HCT116 (cell line): ENCODE results near the gene AHRR. TPM values are rescaled to one million over a fixed set of nuclear protein-coding genes. Genes with fewer than 3 reads are reported as not detected.

Experiments
- ATAC-seq: fragments of 200-7000 bp; cut with Tn5 transposase; 2 replicates; pipeline ENCODE4 v1.9.1; 2020; ENCODE audit warnings: mild to moderate bottlenecking, moderate library complexity
- BruUV-seq: library from RNA; stranded (reverse); fragments of 400-500 nt; replicated peaks from 2 replicates; lab custom pipeline; 2021; lab: Mats Ljungman, UMichigan
- CTCF ChIA-PET: fragments of 300-600 bp; sonication (Branson Sonifier 250); formaldehyde crosslinking; loops from one replicate; lab custom pipeline; 2021; ENCODE audit warnings: antibody characterized with exemption; lab: Charles Lee
- POLR2A ChIA-PET: fragments of 300-600, 350-600 bp; sonication (Branson Sonifier 250); formaldehyde crosslinking; loops from one replicate; lab custom pipeline; 2021; ENCODE audit warnings: antibody characterized with exemption; lab: Charles Lee
- RAD21 ChIA-PET, 2 experiments: fragments of 300-600 bp; sonication (Branson Sonifier 250); formaldehyde crosslinking; loops; one replicate each; lab custom pipeline; 2023; ENCODE audit warnings: low total read pairs in 2 of 2; ENCODE audit not compliant: uncharacterized antibody in 2 of 2, unreplicated experiment in 2 of 2, low non-redundant PET in 1 of 2; lab: Charles Lee
- DNase-seq: peaks from one replicate; pipeline ENCODE4 v3.0.0-alpha.2; 2010; ENCODE audit warnings: low read depth, low spot score
- H2AFZ ChIP-seq: fragments of 200-600 bp; shearing (Covaris generic), sonication (generic); 2 replicates; pipeline ENCODE4 v1.6.1; 2017; ENCODE audit warnings: low read depth, mixed run types, mixed read lengths, antibody characterized with exemption, low read length; ENCODE audit not compliant: poor library complexity, severe bottlenecking
- H3K27ac ChIP-seq: 2 replicates; pipeline ENCODE4 v1.5.1; 2012; ENCODE audit warnings: low read depth, low read length
- H3K27me3 ChIP-seq: fragments of 200-600 bp; sonication (generic); 2 replicates; pipeline ENCODE4 v1.6.1; 2016; ENCODE audit warnings: mixed run types, low read length, mixed read lengths; ENCODE audit not compliant: insufficient read depth
- H3K36me3 ChIP-seq, 2 experiments: fragments of 200-500 bp in 1 of 2; fragments of 200-600 bp in 1 of 2; sonication (Bioruptor generic) in 1 of 2; sonication (generic) in 1 of 2; 2 replicates each; pipeline versions ENCODE4 v1.5.1 to v1.6.1; 2014 to 2016; ENCODE audit warnings: low read length in 2 of 2, inconsistent platforms in 1 of 2, mixed read lengths in 1 of 2, mixed run types in 1 of 2; ENCODE audit not compliant: insufficient read depth in 2 of 2, control insufficient read depth in 1 of 2
- H3K4me1 ChIP-seq, 2 experiments: fragments of 200-600 bp in 1 of 2; sonication (generic) in 1 of 2; 2 replicates each; pipeline versions ENCODE4 v1.5.1 to v1.6.1; 2012 to 2017; ENCODE audit warnings: low read length in 2 of 2, inconsistent platforms in 1 of 2, mild to moderate bottlenecking in 1 of 2, mixed read lengths in 1 of 2, mixed run types in 1 of 2, moderate library complexity in 1 of 2; ENCODE audit not compliant: insufficient read depth in 2 of 2, control insufficient read depth in 1 of 2
- H3K4me2 ChIP-seq: fragments of 200-600 bp; sonication (generic); 2 replicates; pipeline ENCODE4 v1.6.1; 2017; ENCODE audit warnings: mixed run types, low read length, mixed read lengths
- H3K4me3 ChIP-seq, 2 experiments: fragments of 200-600 bp in 1 of 2; sonication (generic) in 1 of 2; replicated peaks in 1 of 2; 2 replicates each; pipeline ENCODE4 v1.5.1; 2011 to 2016; ENCODE audit warnings: low read length in 2 of 2, control low read depth in 1 of 2, low read depth in 1 of 2, mild to moderate bottlenecking in 1 of 2, mixed read lengths in 1 of 2, mixed run types in 1 of 2
- H3K79me2 ChIP-seq: fragments of 200-600 bp; sonication (generic); 2 replicates; pipeline ENCODE4 v1.6.1; 2017; ENCODE audit warnings: mild to moderate bottlenecking, mixed run types, low read length, moderate library complexity, mixed read lengths; ENCODE audit not compliant: insufficient read depth
- H3K9ac ChIP-seq: fragments of 200-600 bp; sonication (generic); 2 replicates; pipeline ENCODE4 v1.6.1; 2016; ENCODE audit warnings: low read length, mixed read lengths
- H3K9me2 ChIP-seq: fragments of 200-600 bp; sonication (generic), shearing (Covaris generic); 2 replicates; pipeline ENCODE4 v1.6.1; 2017; ENCODE audit warnings: mixed run types, mild to moderate bottlenecking, moderate library complexity; ENCODE audit not compliant: insufficient read depth
- H3K9me3 ChIP-seq, 2 experiments: fragments of 200-500 bp in 1 of 2; fragments of 200-600 bp in 1 of 2; sonication (Bioruptor generic) in 1 of 2; sonication (generic) in 1 of 2; 2 replicates each; pipeline ENCODE4 v1.6.1; 2014 to 2017; ENCODE audit warnings: low read length in 2 of 2, mixed read lengths in 2 of 2, inconsistent platforms in 1 of 2, low read depth in 1 of 2, mild to moderate bottlenecking in 1 of 2, mixed run types in 1 of 2, moderate library complexity in 1 of 2; ENCODE audit not compliant: control insufficient read depth in 1 of 2, insufficient read depth in 1 of 2
- H4K20me1 ChIP-seq: fragments of 200-600 bp; sonication (generic), shearing (Covaris generic); 2 replicates; pipeline ENCODE4 v1.6.1; 2017; ENCODE audit warnings: mixed run types, mild to moderate bottlenecking, moderate library complexity; ENCODE audit not compliant: insufficient read depth
- CBX3 ChIP-seq: IDR thresholded peaks from 2 replicates; pipeline ENCODE4 v1.6.1; 2012; ENCODE audit warnings: low read depth
- CEBPB ChIP-seq: IDR thresholded peaks from 2 replicates; pipeline ENCODE4 v1.6.1; 2012; ENCODE audit warnings: low read depth
- CTCF ChIP-seq, 3 experiments: fragments of 200-600 bp in 1 of 3; sonication (generic) in 1 of 3; IDR thresholded peaks in 2 of 3; conservative IDR thresholded peaks in 1 of 3; 2 replicates each; pipeline ENCODE4 v1.5.1; 2012 to 2017; ENCODE audit warnings: low read depth in 2 of 3, low read length in 2 of 3, antibody characterized with exemption in 1 of 3, borderline replicate concordance in 1 of 3, control low read depth in 1 of 3, mild to moderate bottlenecking in 1 of 3, mixed read lengths in 1 of 3, mixed run types in 1 of 3, moderate library complexity in 1 of 3; ENCODE audit not compliant: insufficient read depth in 1 of 3
- EGR1 ChIP-seq: IDR thresholded peaks from 2 replicates; pipeline ENCODE4 v1.6.1; 2012; ENCODE audit warnings: low read depth
- ELF1 ChIP-seq: IDR thresholded peaks from 2 replicates; pipeline ENCODE4 v1.6.1; 2012; ENCODE audit warnings: low read depth, borderline replicate concordance
- EZH2 ChIP-seq: fragments of 200-600 bp; sonication (generic); IDR thresholded peaks from 2 replicates; pipeline ENCODE4 v1.6.1; 2017; ENCODE audit warnings: antibody characterized with exemption, mixed run types
- EZH2phosphoT487 ChIP-seq: fragments of 200-600 bp; IDR thresholded peaks from 2 replicates; pipeline ENCODE4 v1.6.1; 2018; ENCODE audit warnings: antibody characterized with exemption, borderline replicate concordance
- MAX ChIP-seq: IDR thresholded peaks from 2 replicates; pipeline ENCODE4 v1.6.1; 2012
- POLR2A ChIP-seq: IDR thresholded peaks from 2 replicates; pipeline ENCODE4 v1.7.0; 2011; ENCODE audit warnings: borderline replicate concordance; ENCODE audit not compliant: insufficient read depth, insufficient read length; ENCODE audit errors: extremely low read depth
- RAD21 ChIP-seq: IDR thresholded peaks from 2 replicates; pipeline ENCODE4 v1.6.1; 2012; ENCODE audit warnings: low read depth, mild to moderate bottlenecking
- SIN3A ChIP-seq: IDR thresholded peaks from 2 replicates; pipeline ENCODE4 v1.6.1; 2012; ENCODE audit warnings: low read depth
- SRF ChIP-seq: IDR thresholded peaks from 2 replicates; pipeline ENCODE4 v1.6.1; 2012; ENCODE audit warnings: low read depth
- ZFX ChIP-seq: fragments of 450-650 bp; IDR thresholded peaks from 2 replicates; pipeline ENCODE4 v1.6.1; 2017
- ZNF274 ChIP-seq: fragments of 200-500 bp; sonication (Bioruptor generic); IDR thresholded peaks from 2 replicates; pipeline ENCODE4 v1.6.1; 2014; ENCODE audit warnings: mild to moderate bottlenecking, low read depth, low read length, inconsistent platforms
- intact Hi-C: fragments of 100-400 bp; cut with micrococcal nuclease; formaldehyde crosslinking; loops from 2 replicates; pipeline ENCODE4 v1.10.0; 2022
- total RNA-seq: library from RNA; stranded (reverse); gene quantifications from one replicate; pipeline ENCODE4 v1.2.1, GENCODE V29; 2021; ENCODE audit not compliant: unreplicated experiment

Gene AHRR
- total RNA-seq, 1 experiment from 2014 or later = 12.7 TPM

DNA sequence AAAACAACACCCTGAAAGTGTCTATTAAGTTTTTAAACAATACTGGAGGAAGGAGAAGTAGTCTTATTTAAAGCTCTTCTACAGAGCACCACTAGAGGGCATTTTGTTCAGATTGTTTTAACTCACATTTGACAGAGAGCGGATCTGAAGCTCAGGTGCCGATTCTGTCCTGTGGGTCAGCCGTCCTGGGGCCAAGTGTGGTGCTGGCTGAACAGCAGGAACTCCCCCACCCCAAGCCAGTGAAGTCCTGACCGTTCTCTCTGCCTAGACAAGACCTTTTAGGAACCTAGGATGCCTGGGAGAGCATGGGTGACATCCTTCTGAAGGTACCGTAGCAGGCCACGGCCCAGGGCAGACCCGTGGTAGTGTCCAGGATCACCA is 125.4 kb downstream of the AHRR start:
- ChIA-PET CTCF (interaction anchor here (0.6 to 2.0 kb wide), 16 partner anchors 9 to 1147 kb away, joined by 3 to 12 read pairs (median 4); partner anchors contain the start of gene PDCD6), RAD21 (interaction anchor here (1.0 to 1.5 kb wide), 2 partner anchors 130 kb away, joined by 3 to 8 read pairs; no protein-coding TSS in a partner anchor), POLR2A (no interaction called here)
- no peak overlapping the region for H3K9ac ChIP-seq
- ATAC-seq (peak; percentile 33; the same call in 1 of the 2 replicates), DNase-seq (peak; percentile 24)
- peaks cover 0 to 5% of the 10 kb centered on the region in 2 experiments; a peak in 1 of 4 replicates for H3K9me3 ChIP-seq
- no peak overlapping the region for H2AFZ ChIP-seq
- no peak overlapping the region for H3K4me2 ChIP-seq
- H3K4me3 ChIP-seq = no peak overlapping the region
- H3K27me3 ChIP-seq = no peaks in the 10 kb centered on the region
- BruUV-seq = no TSS peak
- peaks cover 62% of the 10 kb centered on the region for H3K79me2 ChIP-seq
- TF ChIP-seq RAD21 = peak; percentile 60
- TF ChIP-seq CEBPB = no peak
- no peak for TF ChIP-seq POLR2A
- TF ChIP-seq MAX = no peak
- TF ChIP-seq ZNF274 = no peak
- TF ChIP-seq CBX3 = no peak
- TF ChIP-seq EZH2 = no peak
- TF ChIP-seq CTCF (IDR thresholded peaks at IDR 0.05 in 2 of 3, conservative IDR thresholded peaks at IDR 0.05 in 1 of 3; ENCODE audit: borderline replicate concordance in 1 of 3, insufficient read depth in 1 of 3, low read depth in 2 of 3, low read length in 2 of 3) = peak; percentile 47 to 65 (median 51); a peak in 5 of 6 replicates
- TF ChIP-seq EGR1 = no peak
- TF ChIP-seq EZH2phosphoT487 = no peak
- no peak for TF ChIP-seq SRF
- no peak for TF ChIP-seq ZFX
- TF ChIP-seq SIN3A = no peak
- TF ChIP-seq ELF1 = no peak
- peaks cover 10 to 27% of the 10 kb centered on the region in 2 experiments for H3K4me1 ChIP-seq
- 0 out of 2 replicates have a peak, but pooled peaks cover 3% of the 10 kb centered on the region for H4K20me1 ChIP-seq
- peaks cover 23 to 36% of the 10 kb centered on the region in 2 experiments; a peak in 3 of 4 replicates for H3K36me3 ChIP-seq
- H3K27ac ChIP-seq = no peak overlapping the region
- intact Hi-C loops = loop anchor here (10.0 kb wide), 2 partner anchors 458 to 718 kb away; no protein-coding TSS in a partner anchor
- no peaks in the 10 kb centered on the region for H3K9me2 ChIP-seq
